ENCODE data around the gene CADM1. TPM values are rescaled to one million over a fixed set of nuclear protein-coding genes. Genes with fewer than 3 reads are reported as not detected.

Gene CADM1
- total RNA-seq, 1 donor from 2014 or later, result 32.0 TPM

DNA sequence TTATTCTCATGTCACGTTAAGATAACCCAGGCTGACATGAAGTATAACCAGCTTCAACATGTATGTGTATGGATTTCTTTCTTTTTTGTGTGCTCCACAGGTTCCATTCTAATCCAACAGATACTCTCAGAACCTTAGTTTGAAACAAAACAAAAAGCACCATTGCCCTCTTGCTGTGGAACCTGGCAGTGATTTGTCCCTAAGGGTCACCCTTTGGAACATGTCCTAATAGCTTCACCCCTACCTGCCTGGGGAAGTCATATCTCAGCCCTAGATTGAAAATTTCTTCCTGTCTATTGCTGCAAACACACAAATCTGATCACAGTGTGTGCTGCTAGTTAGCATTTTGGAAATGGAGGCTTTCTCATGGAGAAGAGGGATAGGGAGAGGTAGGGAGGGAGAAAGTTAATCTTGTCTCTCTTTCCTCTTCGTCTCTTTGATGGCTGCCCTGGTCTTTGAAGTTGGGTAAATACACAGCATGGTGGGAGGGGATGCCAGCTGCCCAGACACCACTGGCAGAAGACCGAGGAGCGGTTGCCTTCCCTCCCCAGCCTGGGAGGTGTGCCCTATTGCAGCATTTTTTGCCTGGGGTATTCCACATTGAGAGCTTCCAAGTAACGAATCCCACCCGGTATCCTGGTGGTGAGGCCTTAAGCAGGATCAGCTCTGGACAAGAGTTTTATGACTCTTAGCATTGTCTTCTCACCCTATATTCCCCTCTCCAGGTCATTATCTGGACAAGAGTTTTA, 11.6 kb upstream of the CADM1 start:
- no peak for DNase-seq

- DNase-seq, result no peak
Measured at GRCh38 chr11:115506954-115507675, 2.9 kb upstream of the CADM1 start.

- DNase-seq, result no peak
Measured at GRCh38 chr11:115505175-115505574, 960 bp upstream of the CADM1 start.

- DNase-seq, result no peak
Measured at GRCh38 chr11:115503886-115504275, 334 bp downstream of the CADM1 start.

GRCh38 chr11:115503083-115503885, 931 bp downstream of the CADM1 start:
- DNase-seq, result peak; percentile 28

DNA sequence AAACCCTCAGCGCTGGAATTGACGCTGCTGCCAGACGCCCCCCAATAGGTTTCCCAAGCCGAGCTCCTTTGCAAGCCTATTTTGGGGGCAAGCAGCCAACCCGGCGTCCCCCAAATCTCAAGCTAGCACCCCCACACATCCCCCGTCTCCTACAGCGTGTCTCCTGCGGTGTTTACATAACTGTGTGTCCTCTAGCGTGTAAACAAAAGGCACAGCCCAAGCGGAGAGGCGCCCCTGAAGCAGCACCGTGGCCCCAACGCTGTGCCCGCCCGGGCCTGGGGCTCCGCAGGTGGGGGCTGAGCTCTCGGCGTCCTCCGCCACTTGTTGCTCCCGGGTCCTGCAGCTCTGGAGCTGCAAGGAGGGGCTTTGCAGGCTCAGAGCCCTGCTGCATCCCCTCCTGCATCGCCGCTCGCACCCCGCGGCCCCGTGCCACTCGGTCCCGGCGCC, 1.6 kb downstream of the CADM1 start:
- no peak for DNase-seq

- peak; percentile 23 for DNase-seq
Measured at GRCh38 chr11:115501893-115502589, 2.2 kb downstream of the CADM1 start.

- no peak for DNase-seq
Measured at GRCh38 chr11:115501502-115501892, 2.7 kb downstream of the CADM1 start.

DNA sequence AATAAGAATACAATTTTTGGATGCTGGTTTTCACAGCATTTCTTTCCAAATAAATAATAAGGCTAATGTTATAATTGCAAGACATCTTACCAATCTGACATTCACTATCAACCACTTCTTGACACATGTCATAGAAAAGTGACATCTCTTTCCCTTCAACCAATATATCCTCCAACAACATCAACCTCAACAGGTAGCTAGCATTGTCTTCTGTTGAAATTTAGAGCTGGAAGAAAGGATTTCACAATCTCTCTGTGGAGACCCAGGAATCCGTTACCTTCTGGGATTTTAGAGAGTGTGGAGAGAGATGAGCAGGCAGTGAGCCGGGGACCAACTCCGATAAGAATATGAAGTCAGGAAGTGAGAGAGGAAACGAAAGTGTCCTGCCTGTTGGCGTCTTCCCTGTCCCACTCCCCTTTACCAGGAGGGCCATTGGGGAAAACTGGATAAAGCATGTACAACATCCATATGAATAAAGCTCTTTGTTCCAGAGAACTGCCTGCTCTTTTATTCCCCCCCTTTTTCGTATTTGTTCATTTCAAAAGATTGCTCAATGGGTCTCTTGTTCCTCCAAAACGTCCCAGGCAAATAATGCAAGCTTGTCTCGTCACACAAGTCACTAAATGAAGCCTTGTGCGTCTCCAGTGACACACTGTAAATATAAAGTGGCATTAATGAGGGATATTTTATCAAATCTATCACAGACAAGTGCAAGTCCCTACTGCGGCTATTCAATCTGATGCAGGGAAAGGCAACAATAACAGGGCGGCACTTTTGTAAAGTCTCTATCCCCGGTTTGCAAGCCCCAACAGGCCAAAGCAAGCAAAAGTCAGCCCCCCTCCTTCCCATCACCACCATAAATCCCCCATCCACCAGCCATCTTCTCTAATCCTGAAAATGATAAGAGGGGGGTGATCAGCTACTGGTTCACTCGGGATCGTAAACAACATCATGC, 3.4 kb downstream of the CADM1 start:
- peak; percentile 1 for DNase-seq

GRCh38 chr11:115499891-115500290, 4.3 kb downstream of the CADM1 start:
- DNase-seq, result no peak

- DNase-seq, result no peak
Measured at GRCh38 chr11:115499241-115499799, 4.9 kb downstream of the CADM1 start.

GRCh38 chr11:115498354-115498753, 5.9 kb downstream of the CADM1 start:
- no peak for DNase-seq

- DNase-seq, result no peak
Measured at GRCh38 chr11:115497303-115497702, 6.9 kb downstream of the CADM1 start.

- no peak for DNase-seq
Measured at GRCh38 chr11:115496892-115497291, 7.3 kb downstream of the CADM1 start.

- DNase-seq, result no peak
Measured at GRCh38 chr11:115493905-115494304, 10.3 kb downstream of the CADM1 start.

DNA sequence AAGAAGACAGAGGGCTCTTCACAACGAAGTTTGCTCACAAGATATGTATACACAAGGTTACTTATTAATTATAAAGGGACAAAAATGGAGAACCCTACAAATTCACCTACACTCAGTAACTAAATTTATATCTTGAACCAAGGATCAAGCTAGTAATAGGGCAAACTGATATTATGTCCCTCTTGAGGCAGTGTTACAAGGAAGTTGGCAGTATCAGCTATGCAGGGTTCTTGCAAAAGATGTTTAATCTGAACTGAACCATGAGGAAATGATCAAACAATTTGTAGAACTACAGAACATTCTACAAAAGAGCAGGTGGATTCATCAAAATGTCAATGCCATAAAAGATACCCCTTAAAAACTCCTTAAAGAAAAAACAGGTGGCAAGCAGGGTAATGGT, 10.7 kb downstream of the CADM1 start:
- DNase-seq, result no peak

DNA sequence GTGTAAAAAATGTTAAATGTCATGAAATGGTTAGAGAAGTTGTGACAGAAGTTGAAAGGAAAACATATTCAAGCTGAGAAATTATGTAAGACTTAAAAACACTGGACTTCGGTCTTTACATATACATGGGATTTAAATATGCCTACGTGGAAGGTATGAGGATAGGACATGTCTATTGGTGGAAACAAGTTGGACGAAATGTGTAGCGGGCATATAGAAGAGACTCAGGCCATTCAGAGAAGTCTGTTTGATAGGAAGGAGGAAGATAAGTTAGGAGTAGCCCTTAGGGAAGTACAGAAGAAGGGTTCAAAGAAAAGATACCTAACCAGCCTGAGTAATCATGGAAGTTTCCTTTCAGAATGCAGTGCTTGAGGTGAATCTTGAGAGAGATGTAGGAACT, 14.7 kb downstream of the CADM1 start:
- DNase-seq, result no peak

GRCh38 chr11:115488945-115489344, 15.3 kb downstream of the CADM1 start:
- no peak for DNase-seq

DNA sequence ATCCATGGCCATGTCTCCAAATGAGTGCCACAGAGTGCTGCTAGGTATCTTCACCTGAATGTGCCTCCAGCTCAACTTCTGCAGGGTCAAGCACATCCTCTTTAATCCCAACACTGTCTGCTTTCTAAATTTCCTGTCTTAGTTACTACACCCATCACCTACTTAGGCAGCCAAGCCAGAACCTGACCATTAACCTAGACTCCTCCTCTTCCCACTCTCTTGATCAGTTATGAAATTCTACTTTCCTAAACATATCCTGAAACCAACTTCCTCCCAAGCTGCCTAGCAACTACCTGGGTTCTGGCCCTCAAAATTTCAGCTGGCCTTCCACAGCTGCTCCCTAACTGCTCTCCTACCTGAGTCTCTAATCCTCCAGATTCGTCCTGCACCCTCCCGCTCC, 22.7 kb downstream of the CADM1 start:
- DNase-seq, result no peak

DNA sequence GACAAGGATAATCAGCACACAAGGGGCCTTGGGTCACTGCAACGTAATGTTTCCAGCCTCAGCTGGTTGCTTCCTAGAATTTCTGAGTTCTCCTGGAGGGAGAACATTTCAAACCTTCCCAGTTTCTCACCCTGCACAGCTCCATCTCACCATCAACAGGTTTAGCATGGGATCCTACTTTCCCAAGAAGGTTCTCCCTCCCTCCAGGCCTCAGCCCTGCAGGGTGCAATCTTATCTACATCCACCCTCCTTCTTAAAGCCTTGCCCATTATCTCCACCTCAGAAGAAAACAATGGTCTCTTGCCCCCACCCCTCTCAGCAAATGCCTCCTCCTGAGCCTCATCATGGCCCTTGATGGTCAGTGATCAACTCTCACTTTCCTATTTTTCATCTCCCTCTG, 23.6 kb downstream of the CADM1 start:
- DNase-seq, result no peak

DNA sequence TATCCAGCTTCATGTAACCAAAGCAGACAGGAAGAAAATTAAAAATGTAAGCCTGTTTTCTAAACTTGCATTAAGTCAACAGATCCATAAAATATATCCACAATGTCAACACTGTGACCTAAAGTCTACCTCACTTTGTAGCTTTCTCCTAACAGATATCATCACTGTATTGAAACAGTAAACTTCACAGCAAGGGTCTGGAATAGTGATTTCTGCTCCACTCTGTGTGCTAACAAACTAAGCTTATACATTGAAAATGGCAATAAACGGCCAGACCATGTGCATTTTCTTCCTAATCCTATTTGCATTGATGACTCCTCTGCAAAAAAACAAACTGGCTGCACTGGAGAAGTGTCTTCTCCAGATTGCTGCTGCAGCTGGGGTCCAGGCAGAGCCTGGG, 26.8 kb downstream of the CADM1 start:
- DNase-seq, result no peak

Measured in skin of body (tissue), 2 donors.